GM18868 (cell line): ENCODE measurements around the gene MAML3.
A peak's percentile ranks its signal among the peaks of the same experiment; 100 is the strongest.

Source experiments
- ATAC-seq: cut with Tn5 transposase; IDR thresholded peaks from one replicate; pipeline ENCODE4 v1.9.1; 2021; ENCODE audit warnings: mild to moderate bottlenecking, moderate library complexity; ENCODE audit not compliant: unreplicated experiment

Gene MAML3

GRCh38 chr4:140156529-140157171 is 2.7 kb upstream of the MAML3 start:
- peak; percentile 42 for ATAC-seq

- no peak for ATAC-seq
Measured at GRCh38 chr4:140154572-140154891, 548 bp upstream of the MAML3 start.

- ATAC-seq, result no peak
Measured at GRCh38 chr4:140153419-140153717, 616 bp downstream of the MAML3 start.

- no peak for ATAC-seq
Measured at GRCh38 chr4:140152751-140153418, 1.1 kb downstream of the MAML3 start.

GRCh38 chr4:140152013-140152703 is 1.8 kb downstream of the MAML3 start:
- peak; percentile 21 for ATAC-seq

GRCh38 chr4:140151699-140152012 is 2.3 kb downstream of the MAML3 start:
- ATAC-seq, result no peak

GRCh38 chr4:140150886-140151698 is 2.9 kb downstream of the MAML3 start:
- ATAC-seq, result no peak

- no peak for ATAC-seq
Measured at GRCh38 chr4:140150636-140150885, 3.4 kb downstream of the MAML3 start.

GRCh38 chr4:140149846-140150635 is 3.9 kb downstream of the MAML3 start:
- ATAC-seq, result no peak

- ATAC-seq, result no peak
Measured at GRCh38 chr4:140144050-140144449, 9.9 kb downstream of the MAML3 start.

GRCh38 chr4:140141210-140141835 is 12.7 kb downstream of the MAML3 start:
- ATAC-seq, result no peak

- ATAC-seq, result no peak
Measured at GRCh38 chr4:140140566-140140965, 13.4 kb downstream of the MAML3 start.

GRCh38 chr4:140138428-140138827 is 15.6 kb downstream of the MAML3 start:
- ATAC-seq, result no peak

GRCh38 chr4:140137671-140138070 is 16.3 kb downstream of the MAML3 start:
- no peak for ATAC-seq

GRCh38 chr4:140136509-140136908 is 17.5 kb downstream of the MAML3 start:
- ATAC-seq, result no peak

GRCh38 chr4:140135529-140136088 is 18.4 kb downstream of the MAML3 start:
- no peak for ATAC-seq

GRCh38 chr4:140134746-140135425 is 19.1 kb downstream of the MAML3 start:
- no peak for ATAC-seq

- no peak for ATAC-seq
Measured at GRCh38 chr4:140133576-140133975, 20.4 kb downstream of the MAML3 start.

- no peak for ATAC-seq
Measured at GRCh38 chr4:140131675-140132229, 22.2 kb downstream of the MAML3 start.

GRCh38 chr4:140130677-140131076 is 23.3 kb downstream of the MAML3 start:
- no peak for ATAC-seq
